HG02885 (cell line): ENCODE measurements around the gene AUTS2.

Source experiments
- ATAC-seq: cut with Tn5 transposase; IDR thresholded peaks from one replicate; pipeline ENCODE4 v1.9.1; 2021; ENCODE audit warnings: mild to moderate bottlenecking; ENCODE audit not compliant: unreplicated experiment, poor library complexity

The AUTS2 gene

GRCh38 chr7:69682518-69682917, 84.2 kb downstream of the AUTS2 start:
- ATAC-seq = no peak

- ATAC-seq = no peak
Observed at GRCh38 chr7:69683002-69683401, 84.7 kb downstream of the AUTS2 start.

GRCh38 chr7:69684369-69685292, 86.4 kb downstream of the AUTS2 start:
- ATAC-seq = no peak

GRCh38 chr7:69685293-69685631, 87.0 kb downstream of the AUTS2 start:
- no peak for ATAC-seq

- no peak for ATAC-seq
Observed at GRCh38 chr7:69686366-69686765, 88.1 kb downstream of the AUTS2 start.

- no peak for ATAC-seq
Observed at GRCh38 chr7:69687739-69688433, 89.6 kb downstream of the AUTS2 start.

GRCh38 chr7:69690329-69690728, 92.1 kb downstream of the AUTS2 start:
- no peak for ATAC-seq

- ATAC-seq = no peak
Observed at GRCh38 chr7:69691327-69691726, 93.1 kb downstream of the AUTS2 start.

- no peak for ATAC-seq
Observed at GRCh38 chr7:69691734-69692133, 93.5 kb downstream of the AUTS2 start.

- no peak for ATAC-seq
Observed at GRCh38 chr7:69692611-69693010, 94.3 kb downstream of the AUTS2 start.

- no peak for ATAC-seq
Observed at GRCh38 chr7:69693042-69693441, 94.8 kb downstream of the AUTS2 start.

- peak; percentile 89 for ATAC-seq
Observed at GRCh38 chr7:69696054-69696591, 97.8 kb downstream of the AUTS2 start.

GRCh38 chr7:69696686-69697685, 98.7 kb downstream of the AUTS2 start:
- no peak for ATAC-seq

GRCh38 chr7:69698109-69698825, 100.0 kb downstream of the AUTS2 start:
- ATAC-seq = no peak

GRCh38 chr7:69699931-69700330, 101.7 kb downstream of the AUTS2 start:
- no peak for ATAC-seq

- no peak for ATAC-seq
Observed at GRCh38 chr7:69700331-69700730, 102.1 kb downstream of the AUTS2 start.

- ATAC-seq = no peak
Observed at GRCh38 chr7:69701288-69701687, 103.0 kb downstream of the AUTS2 start.

- ATAC-seq = no peak
Observed at GRCh38 chr7:69702357-69702756, 104.1 kb downstream of the AUTS2 start.

GRCh38 chr7:69703099-69703498, 104.8 kb downstream of the AUTS2 start:
- no peak for ATAC-seq

- no peak for ATAC-seq
Observed at GRCh38 chr7:69706070-69706469, 107.8 kb downstream of the AUTS2 start.
